CD14-positive monocyte (primary cell): Measurements from ENCODE around the gene DTNA. TPM values are rescaled to one million over a fixed set of nuclear protein-coding genes. Genes with fewer than 3 reads are reported as not detected.

Source experiments
- DNase-seq, 3 donors: peaks; one replicate each; pipeline ENCODE4 v3.0.0-alpha.2; 2011 to 2022
- H2AFZ ChIP-seq: 2 replicates; pipeline ENCODE4 v1.6.0; 2012; ENCODE audit warnings: mild to moderate bottlenecking, low read depth, low read length, inconsistent platforms; ENCODE audit not compliant: insufficient read depth, poor library complexity, severe bottlenecking
- H3K27ac ChIP-seq, 2 donors: 1 replicate in 1 of 2; 2 replicates in 1 of 2; pipeline ENCODE4 v1.5.1; 2012 to 2013; ENCODE audit warnings: low read length in 2 of 2, control low read depth in 1 of 2, inconsistent platforms in 1 of 2, low read depth in 1 of 2, mild to moderate bottlenecking in 1 of 2
- H3K27me3 ChIP-seq, 2 donors: one replicate each; pipeline versions ENCODE4 v1.6.0 to v1.6.1; 2011 to 2013; ENCODE audit warnings: low read length in 2 of 2; ENCODE audit not compliant: control insufficient read depth in 2 of 2, insufficient read depth in 2 of 2
- H3K36me3 ChIP-seq, 2 donors: replicated peaks in 1 of 2; 1 replicate in 1 of 2; 2 replicates in 1 of 2; pipeline versions ENCODE4 v1.5.1 to v1.6.1; 2012 to 2013; ENCODE audit warnings: low read length in 2 of 2, control low read depth in 1 of 2, inconsistent platforms in 1 of 2, mild to moderate bottlenecking in 1 of 2; ENCODE audit not compliant: insufficient read depth in 2 of 2, control insufficient read depth in 1 of 2
- H3K4me1 ChIP-seq, 2 donors: 1 replicate in 1 of 2; 2 replicates in 1 of 2; pipeline versions ENCODE4 v1.5.1 to v1.6.1; 2012 to 2013; ENCODE audit warnings: low read length in 2 of 2, control low read depth in 1 of 2, inconsistent platforms in 1 of 2, mild to moderate bottlenecking in 1 of 2, moderate library complexity in 1 of 2; ENCODE audit not compliant: insufficient read depth in 2 of 2, control insufficient read depth in 1 of 2
- H3K4me2 ChIP-seq: replicated peaks from 2 replicates; pipeline ENCODE3; 2012; ENCODE audit warnings: low read length, moderate library complexity, mild to moderate bottlenecking; ENCODE audit not compliant: poor library complexity, severe bottlenecking; ENCODE audit errors: extremely low read depth
- H3K4me3 ChIP-seq, 3 experiments: fragments of 200-600 bp in 1 of 3; sonication (generic) in 1 of 3; replicated peaks in 1 of 3; 1 replicate in 2 of 3; 2 replicates in 1 of 3; pipeline ENCODE4 v1.5.1; 2011 to 2013; ENCODE audit warnings: low read length in 3 of 3, mild to moderate bottlenecking in 3 of 3, control low read depth in 2 of 3, low read depth in 2 of 3, inconsistent platforms in 1 of 3, moderate library complexity in 1 of 3
- H3K79me2 ChIP-seq: 2 replicates; pipeline ENCODE4 v1.6.0; 2012; ENCODE audit warnings: mild to moderate bottlenecking, control low read depth, inconsistent platforms, low read length, moderate library complexity; ENCODE audit not compliant: insufficient read depth
- H3K9ac ChIP-seq: 2 replicates; pipeline ENCODE4 v1.6.0; 2017; ENCODE audit warnings: low read length, mild to moderate bottlenecking; ENCODE audit not compliant: insufficient read depth, poor library complexity, severe bottlenecking
- H3K9me3 ChIP-seq, 2 donors: replicated peaks in 1 of 2; 1 replicate in 1 of 2; 2 replicates in 1 of 2; pipeline versions ENCODE4 v1.5.1 to v1.6.1; 2012 to 2013; ENCODE audit warnings: low read length in 2 of 2, control low read depth in 1 of 2; ENCODE audit not compliant: control insufficient read depth in 1 of 2, insufficient read depth in 1 of 2
- H4K20me1 ChIP-seq: 2 replicates; pipeline ENCODE4 v1.6.0; 2012; ENCODE audit warnings: mild to moderate bottlenecking, low read length, control low read depth, moderate library complexity; ENCODE audit not compliant: insufficient read depth
- H3K27ac Mint-ChIP-seq, 7 donors: one replicate each; pipeline ENCODE4 v1.8.0; 2020; ENCODE audit warnings: mild to moderate bottlenecking in 7 of 7, mixed read lengths in 7 of 7, moderate library complexity in 6 of 7, inconsistent platforms in 2 of 7
- H3K27me3 Mint-ChIP-seq, 3 donors: one replicate each; pipeline ENCODE4 v1.8.0; 2021 to 2022; ENCODE audit warnings: low read depth in 3 of 3, mild to moderate bottlenecking in 3 of 3, mixed read lengths in 3 of 3, moderate library complexity in 3 of 3, inconsistent platforms in 1 of 3
- H3K36me3 Mint-ChIP-seq, 2 donors: one replicate each; pipeline ENCODE4 v1.8.0; 2020; ENCODE audit warnings: mixed read lengths in 2 of 2, inconsistent platforms in 1 of 2, mild to moderate bottlenecking in 1 of 2
- H3K4me1 Mint-ChIP-seq: one replicate; pipeline ENCODE4 v1.8.0; 2020; ENCODE audit warnings: mild to moderate bottlenecking, mixed read lengths
- H3K4me3 Mint-ChIP-seq, 2 donors: one replicate each; pipeline ENCODE4 v1.8.0; 2020; ENCODE audit warnings: mild to moderate bottlenecking in 2 of 2, mixed read lengths in 2 of 2, moderate library complexity in 1 of 2
- H3K9me3 Mint-ChIP-seq, 7 donors: one replicate each; pipeline ENCODE4 v1.8.0; 2020 to 2022; ENCODE audit warnings: mixed read lengths in 7 of 7, mild to moderate bottlenecking in 6 of 7, moderate library complexity in 6 of 7, inconsistent platforms in 2 of 7
- CTCF ChIP-seq: fragments of 200-600 bp; IDR thresholded peaks from one replicate; pipeline ENCODE4 v1.8.0; 2022; ENCODE audit warnings: antibody characterized with exemption, mild to moderate bottlenecking
- WGBS: methylation state at CpG from one replicate; pipeline ENCODE4 v1.1.5; 2013; ENCODE audit warnings: missing lambda C conversion rate; ENCODE audit not compliant: insufficient coverage; 5-methylcytosine and 5-hydroxymethylcytosine counted together
- intact Hi-C, 2 donors: fragments of 100-400 bp; cut with micrococcal nuclease; formaldehyde crosslinking; loops; one replicate each; pipeline versions ENCODE4 v1.15.0 to v1.15.1; 2023
- polyA plus RNA-seq, 3 donors: library from polyadenylated mRNA; depleted of rRNA in 1 of 3; unstranded in 2 of 3; stranded (reverse) in 1 of 3; fragments of 300-500 nt in 2 of 3; fragments of >200 nt in 1 of 3; fragmentation: Illumina TruSeq in 2 of 3; gene quantifications; 1 replicate in 2 of 3; 2 replicates in 1 of 3; pipeline ENCODE4 v1.2.3, GENCODE V29; 2012 to 2021

Gene DTNA
- polyA plus RNA-seq, 3 donors: 0.53 to 2.3 (median 0.76) TPM

GRCh38 chr18:34847408-34847807, 137.3 kb downstream of the DTNA start:
- Mint-ChIP-seq H3K9me3 (peaks cover 0 to 4% (median 0%) of the 10 kb centered on the region in 7 donors), H3K36me3 (no peaks in the 10 kb centered on the region), H3K4me1 (no peaks in the 10 kb centered on the region), H3K27me3 (no peaks in the 10 kb centered on the region), H3K27ac (no peak overlapping the region), H3K4me3 (no peak overlapping the region)
- Histone ChIP-seq H3K27ac (no peak overlapping the region), H3K4me2 (no peak overlapping the region), H3K79me2 (no peaks in the 10 kb centered on the region), H3K27me3 (no peaks in the 10 kb centered on the region), H3K4me3 (no peak overlapping the region), H3K9me3 (no peaks in the 10 kb centered on the region), H3K36me3 (no peaks in the 10 kb centered on the region), H3K4me1 (no peaks in the 10 kb centered on the region), H4K20me1 (no peaks in the 10 kb centered on the region), H3K9ac (no peak overlapping the region), H2AFZ (no peak overlapping the region)
- no peak for DNase-seq
- intact Hi-C loops: no loop called here
- no peak for TF ChIP-seq CTCF

- Mint-ChIP-seq H3K9me3 (peaks cover 0 to 4% (median 0%) of the 10 kb centered on the region in 7 donors), H3K27ac (no peak overlapping the region), H3K4me1 (no peaks in the 10 kb centered on the region), H3K4me3 (no peak overlapping the region), H3K27me3 (no peaks in the 10 kb centered on the region), H3K36me3 (no peaks in the 10 kb centered on the region)
- Histone ChIP-seq H3K27me3 (no peaks in the 10 kb centered on the region), H3K4me3 (no peak overlapping the region), H3K79me2 (no peaks in the 10 kb centered on the region), H3K9me3 (no peaks in the 10 kb centered on the region), H3K36me3 (no peaks in the 10 kb centered on the region), H2AFZ (no peak overlapping the region), H3K4me1 (no peaks in the 10 kb centered on the region), H3K27ac (no peak overlapping the region), H4K20me1 (no peaks in the 10 kb centered on the region), H3K9ac (no peak overlapping the region), H3K4me2 (no peak overlapping the region)
- DNase-seq: no peak
- intact Hi-C loops: no loop called here
- WGBS: 98% methylated on average over 5 of the region's 5 CpGs
- TF ChIP-seq CTCF: no peak
These were observed 138.1 kb downstream of the DTNA start for GRCh38 chr18:34848156-34848555.
